Mesothelial cell of epicardium (in vitro differentiated cells): ENCODE data around the gene RSPO4. TPM values are rescaled to one million over a fixed set of nuclear protein-coding genes. Genes with fewer than 3 reads are reported as not detected.
"Not testable (repeated sequence)": the region's sequence is repeated elsewhere in the genome, so short reads cannot be mapped to it uniquely, and the experiment has no call there.

Experiments used
- DNase-seq, 2 experiments: peaks; one replicate each; pipeline ENCODE4 v3.0.0; 2021; ENCODE audit warnings: low spot score in 2 of 2; ENCODE audit not compliant: unreplicated experiment in 2 of 2
- H3K27ac Mint-ChIP-seq: 2 replicates; pipeline ENCODE4 v1.8.0; 2021; ENCODE audit warnings: mixed read lengths
- H3K27me3 Mint-ChIP-seq: 2 replicates; pipeline ENCODE4 v1.8.0; 2021; ENCODE audit warnings: low read depth, mixed read lengths
- H3K36me3 Mint-ChIP-seq: 2 replicates; pipeline ENCODE4 v1.8.0; 2021; ENCODE audit warnings: mixed read lengths
- H3K4me1 Mint-ChIP-seq: 2 replicates; pipeline ENCODE4 v1.8.0; 2021; ENCODE audit warnings: mixed read lengths
- H3K4me3 Mint-ChIP-seq: 2 replicates; pipeline ENCODE4 v1.8.0; 2021; ENCODE audit warnings: mild to moderate bottlenecking, moderate library complexity, mixed read lengths
- H3K9me3 Mint-ChIP-seq: 2 replicates; pipeline ENCODE4 v1.8.0; 2021; ENCODE audit warnings: mixed read lengths
- CTCF ChIP-seq: fragments of 200-600 bp; sonication (generic); IDR thresholded peaks from one replicate; pipeline ENCODE4 v1.5.0; 2021; ENCODE audit warnings: antibody characterized with exemption; ENCODE audit not compliant: unreplicated experiment
- total RNA-seq: library from RNA; stranded (reverse); gene quantifications from 3 replicates; pipeline ENCODE4 v1.2.1, GENCODE V29; 2021

Gene RSPO4
- total RNA-seq, 1 donor from 2014 or later: 8.9 TPM

DNA sequence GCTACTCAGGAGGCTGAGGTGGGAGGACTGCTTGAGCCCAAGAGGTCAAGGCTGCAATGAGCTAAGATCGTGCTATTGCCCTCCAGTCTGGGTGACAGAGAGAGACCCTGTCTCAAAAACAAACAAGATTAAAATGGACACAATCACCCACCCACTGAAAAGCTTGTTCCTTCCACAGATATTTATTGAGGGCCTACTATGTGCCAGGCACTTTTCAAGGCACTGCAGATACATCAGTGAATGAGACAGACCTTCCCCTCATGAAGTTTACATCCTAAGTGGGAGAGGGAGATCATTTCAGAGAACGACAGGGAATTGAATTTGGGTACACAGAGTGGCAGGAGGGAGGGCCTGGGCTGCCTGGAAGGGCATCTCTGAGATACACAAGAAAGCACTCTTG is 14.4 kb downstream of the RSPO4 start:
- H3K4me3 Mint-ChIP-seq: no peak overlapping the region
- H3K36me3 Mint-ChIP-seq: no peaks in the 10 kb centered on the region
- no peaks in the 10 kb centered on the region for H3K4me1 Mint-ChIP-seq
- no peak for DNase-seq
- peaks cover 38% of the 10 kb centered on the region for H3K27me3 Mint-ChIP-seq
- no peaks in the 10 kb centered on the region for H3K9me3 Mint-ChIP-seq
- no peak overlapping the region for H3K27ac Mint-ChIP-seq
- TF ChIP-seq CTCF: no peak

DNA sequence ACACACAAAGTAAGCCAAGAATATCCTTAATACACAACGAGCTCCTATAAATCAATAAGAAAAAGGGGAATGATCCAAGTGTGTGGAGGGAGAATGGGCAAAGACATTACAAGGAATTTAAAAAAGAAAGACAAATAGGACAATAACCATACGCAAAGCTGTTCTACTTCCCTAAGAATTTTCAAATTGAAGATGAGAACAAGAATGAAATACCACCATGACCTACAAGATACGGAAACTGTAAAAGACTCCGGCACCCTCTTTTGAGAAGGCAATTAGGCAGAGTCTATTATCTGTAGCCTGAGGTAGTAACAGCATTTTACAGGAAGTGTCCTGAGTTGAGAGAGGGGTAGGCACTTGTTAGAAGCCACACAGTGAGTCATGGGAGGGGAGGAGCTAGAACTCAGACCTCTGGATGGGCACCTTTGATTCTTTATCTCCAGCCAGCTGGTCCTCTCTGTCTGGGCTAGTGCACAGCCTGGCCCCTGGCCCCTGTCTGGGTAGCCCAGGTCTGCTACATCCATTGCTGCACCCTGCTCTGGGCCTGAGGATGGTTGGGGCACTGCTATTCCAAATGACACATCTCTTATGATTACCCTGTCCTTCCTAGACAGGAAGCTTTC is 15.3 kb downstream of the RSPO4 start:
- H3K27ac Mint-ChIP-seq: no peak overlapping the region
- H3K4me3 Mint-ChIP-seq: no peak overlapping the region
- no peak for TF ChIP-seq CTCF
- no peaks in the 10 kb centered on the region for H3K9me3 Mint-ChIP-seq
- no peaks in the 10 kb centered on the region for H3K4me1 Mint-ChIP-seq
- no peak for DNase-seq
- no peaks in the 10 kb centered on the region for H3K36me3 Mint-ChIP-seq
- peaks cover 39% of the 10 kb centered on the region for H3K27me3 Mint-ChIP-seq

DNA sequence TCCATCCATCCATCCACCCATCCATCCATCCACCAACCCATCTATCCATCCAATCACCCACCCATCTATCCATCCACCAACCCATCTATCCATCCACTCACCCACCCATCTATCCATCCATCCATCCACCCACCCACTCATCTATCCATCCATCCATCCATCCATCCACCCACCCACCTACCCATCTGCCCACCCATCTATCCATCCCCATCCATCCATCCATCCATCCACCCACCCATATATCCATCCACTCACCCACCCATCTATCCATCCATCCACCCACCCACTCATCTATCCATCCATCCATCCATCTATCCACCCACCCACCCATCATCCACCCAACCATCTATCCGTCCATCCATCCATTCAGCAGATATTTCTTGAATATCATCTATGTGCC is 17.1 kb downstream of the RSPO4 start:
- not testable (repeated sequence) for H3K9me3 Mint-ChIP-seq, H3K4me1 Mint-ChIP-seq, DNase-seq, H3K27ac Mint-ChIP-seq, H3K36me3 Mint-ChIP-seq, H3K4me3 Mint-ChIP-seq
- H3K27me3 Mint-ChIP-seq: peaks cover 37% of the 10 kb centered on the region

DNA sequence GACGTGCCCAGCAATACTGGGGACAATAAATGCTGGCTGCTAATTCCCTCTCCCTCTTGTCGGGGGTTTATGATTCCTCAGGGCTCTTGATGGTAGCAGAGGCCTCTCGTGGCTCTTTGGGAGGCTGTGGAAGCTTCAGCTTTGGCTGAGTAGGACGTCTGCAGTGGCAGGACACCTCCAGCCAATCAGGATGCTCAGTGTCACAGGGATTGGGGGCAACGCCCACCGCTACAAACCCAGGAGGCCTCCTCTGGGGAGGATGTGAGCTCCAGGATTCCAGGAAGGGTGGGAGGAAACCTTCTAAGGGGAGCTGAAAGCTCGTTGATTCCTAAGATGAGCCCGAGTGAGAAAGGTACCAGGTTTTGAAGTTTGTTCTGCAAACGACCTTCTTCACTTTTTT is 19.4 kb downstream of the RSPO4 start:
- H3K9me3 Mint-ChIP-seq: no peaks in the 10 kb centered on the region
- no peak overlapping the region for H3K27ac Mint-ChIP-seq
- H3K4me3 Mint-ChIP-seq: no peak overlapping the region
- TF ChIP-seq CTCF: no peak
- H3K4me1 Mint-ChIP-seq: no peaks in the 10 kb centered on the region
- DNase-seq: no peak
- H3K36me3 Mint-ChIP-seq: no peaks in the 10 kb centered on the region
- H3K27me3 Mint-ChIP-seq: peaks cover 44% of the 10 kb centered on the region

DNA sequence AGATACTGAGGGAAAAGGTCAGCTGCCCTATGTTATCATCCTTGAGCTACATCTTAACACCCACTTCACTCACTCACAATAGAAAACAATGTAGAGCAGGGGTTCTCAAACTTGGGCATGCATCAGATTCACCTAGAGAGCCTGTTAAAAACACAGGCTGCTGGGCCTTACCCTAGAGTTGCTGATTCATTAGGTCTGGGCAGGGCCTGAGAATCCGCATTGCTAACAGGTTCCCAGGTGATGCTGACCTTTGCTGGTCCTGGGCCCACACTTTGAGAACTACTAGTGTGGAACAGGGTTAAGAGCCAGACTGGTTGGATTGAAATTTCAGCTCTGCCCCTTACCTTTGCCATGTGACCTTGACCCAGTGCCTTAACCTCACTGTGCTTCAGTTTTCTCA is 25.1 kb downstream of the RSPO4 start:
- H3K27ac Mint-ChIP-seq: no peak overlapping the region
- TF ChIP-seq CTCF: no peak
- peaks cover 26% of the 10 kb centered on the region for H3K27me3 Mint-ChIP-seq
- H3K36me3 Mint-ChIP-seq: no peaks in the 10 kb centered on the region
- H3K9me3 Mint-ChIP-seq: no peaks in the 10 kb centered on the region
- peaks cover 2% of the 10 kb centered on the region for H3K4me1 Mint-ChIP-seq
- no peak overlapping the region for H3K4me3 Mint-ChIP-seq
- DNase-seq: no peak

- peaks cover 2% of the 10 kb centered on the region for H3K4me1 Mint-ChIP-seq
- TF ChIP-seq CTCF: no peak
- DNase-seq: no peak
- H3K9me3 Mint-ChIP-seq: no peaks in the 10 kb centered on the region
- no peak overlapping the region for H3K4me3 Mint-ChIP-seq
- no peaks in the 10 kb centered on the region for H3K36me3 Mint-ChIP-seq
- H3K27me3 Mint-ChIP-seq: peaks cover 23% of the 10 kb centered on the region
- H3K27ac Mint-ChIP-seq: no peak overlapping the region
These were observed 26.1 kb downstream of the RSPO4 start for GRCh38 chr20:976033-976432.
